RWPE2 (cell line): ENCODE data around the gene MAP4K4.

Source experiments
- ATAC-seq: fragments of 200-7000 bp; cut with Tn5 transposase; 3 replicates; pipeline ENCODE4 v1.9.1; 2021; ENCODE audit warnings: low read depth
- DNase-seq: peaks from one replicate; pipeline ENCODE4 v3.0.0-alpha.2; 2020; ENCODE audit warnings: low spot score
- H3K27ac ChIP-seq: fragments of 450-650 bp; 2 replicates; pipeline ENCODE4 v1.5.1; 2017; ENCODE audit warnings: mild to moderate bottlenecking; ENCODE audit not compliant: poor library complexity, severe bottlenecking
- H3K27me3 ChIP-seq: fragments of 250-450 bp; sonication (Bioruptor Pico); 2 replicates; pipeline ENCODE4 v1.5.1; 2021; ENCODE audit warnings: mild to moderate bottlenecking, moderate library complexity; ENCODE audit not compliant: insufficient read depth, poor library complexity, severe bottlenecking
- H3K36me3 ChIP-seq: fragments of 250-450 bp; sonication (Bioruptor Pico); 2 replicates; pipeline ENCODE4 v1.5.1; 2020; ENCODE audit warnings: low read depth, mild to moderate bottlenecking, moderate library complexity
- H3K4me1 ChIP-seq: fragments of 250-450 bp; sonication (Bioruptor Pico); 2 replicates; pipeline ENCODE4 v1.5.1; 2021; ENCODE audit warnings: mild to moderate bottlenecking, moderate library complexity; ENCODE audit not compliant: insufficient read depth, poor library complexity, severe bottlenecking
- H3K4me3 ChIP-seq: fragments of 250-450 bp; sonication (Bioruptor Pico); 2 replicates; pipeline ENCODE4 v1.5.1; 2021; ENCODE audit warnings: mild to moderate bottlenecking, moderate library complexity; ENCODE audit not compliant: severe bottlenecking
- H3K9me3 ChIP-seq: fragments of 250-450 bp; sonication (Bioruptor Pico); 2 replicates; pipeline ENCODE4 v1.5.1; 2021; ENCODE audit warnings: mild to moderate bottlenecking, moderate library complexity; ENCODE audit not compliant: severe bottlenecking
- TF ChIP-seq, protein P1 (sequence below): fragments of 450-650 bp; IDR thresholded peaks from one replicate; pipeline ENCODE4 v1.5.1; 2017; ENCODE audit warnings: mild to moderate bottlenecking, moderate library complexity; ENCODE audit not compliant: poor library complexity, severe bottlenecking

The MAP4K4 gene

DNA sequence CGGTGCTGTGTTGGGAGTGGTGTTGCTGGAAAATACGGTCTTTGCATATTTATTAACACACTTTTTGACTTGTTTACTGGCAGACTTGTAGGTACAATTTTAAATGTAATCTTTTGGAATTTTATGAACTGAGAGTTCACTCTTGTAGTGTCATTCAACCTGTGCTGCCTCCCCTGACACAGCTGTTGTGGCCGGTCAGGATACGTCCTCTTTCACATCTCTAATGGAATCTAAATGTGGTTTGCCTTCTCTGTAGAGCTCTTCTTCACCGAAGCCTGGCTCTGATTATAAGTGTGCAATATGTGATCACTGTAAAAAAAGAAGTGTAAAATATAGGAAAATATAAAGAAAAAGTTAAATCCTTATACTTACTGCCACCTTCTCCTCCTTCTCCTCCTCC, 94.7 kb downstream of the MAP4K4 start:
- peaks cover 24% of the 10 kb centered on the region for H3K36me3 ChIP-seq
- H3K27me3 ChIP-seq, result no peaks in the 10 kb centered on the region
- H3K9me3 ChIP-seq, result no peaks in the 10 kb centered on the region
- DNase-seq (no peak), ATAC-seq (no peak)
- H3K27ac ChIP-seq, result no peak overlapping the region
- H3K4me1 ChIP-seq, result peaks cover 14% of the 10 kb centered on the region
- no peak overlapping the region for H3K4me3 ChIP-seq
- TF ChIP-seq, protein P1, sequence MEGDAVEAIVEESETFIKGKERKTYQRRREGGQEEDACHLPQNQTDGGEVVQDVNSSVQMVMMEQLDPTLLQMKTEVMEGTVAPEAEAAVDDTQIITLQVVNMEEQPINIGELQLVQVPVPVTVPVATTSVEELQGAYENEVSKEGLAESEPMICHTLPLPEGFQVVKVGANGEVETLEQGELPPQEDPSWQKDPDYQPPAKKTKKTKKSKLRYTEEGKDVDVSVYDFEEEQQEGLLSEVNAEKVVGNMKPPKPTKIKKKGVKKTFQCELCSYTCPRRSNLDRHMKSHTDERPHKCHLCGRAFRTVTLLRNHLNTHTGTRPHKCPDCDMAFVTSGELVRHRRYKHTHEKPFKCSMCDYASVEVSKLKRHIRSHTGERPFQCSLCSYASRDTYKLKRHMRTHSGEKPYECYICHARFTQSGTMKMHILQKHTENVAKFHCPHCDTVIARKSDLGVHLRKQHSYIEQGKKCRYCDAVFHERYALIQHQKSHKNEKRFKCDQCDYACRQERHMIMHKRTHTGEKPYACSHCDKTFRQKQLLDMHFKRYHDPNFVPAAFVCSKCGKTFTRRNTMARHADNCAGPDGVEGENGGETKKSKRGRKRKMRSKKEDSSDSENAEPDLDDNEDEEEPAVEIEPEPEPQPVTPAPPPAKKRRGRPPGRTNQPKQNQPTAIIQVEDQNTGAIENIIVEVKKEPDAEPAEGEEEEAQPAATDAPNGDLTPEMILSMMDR, result no peak

DNA sequence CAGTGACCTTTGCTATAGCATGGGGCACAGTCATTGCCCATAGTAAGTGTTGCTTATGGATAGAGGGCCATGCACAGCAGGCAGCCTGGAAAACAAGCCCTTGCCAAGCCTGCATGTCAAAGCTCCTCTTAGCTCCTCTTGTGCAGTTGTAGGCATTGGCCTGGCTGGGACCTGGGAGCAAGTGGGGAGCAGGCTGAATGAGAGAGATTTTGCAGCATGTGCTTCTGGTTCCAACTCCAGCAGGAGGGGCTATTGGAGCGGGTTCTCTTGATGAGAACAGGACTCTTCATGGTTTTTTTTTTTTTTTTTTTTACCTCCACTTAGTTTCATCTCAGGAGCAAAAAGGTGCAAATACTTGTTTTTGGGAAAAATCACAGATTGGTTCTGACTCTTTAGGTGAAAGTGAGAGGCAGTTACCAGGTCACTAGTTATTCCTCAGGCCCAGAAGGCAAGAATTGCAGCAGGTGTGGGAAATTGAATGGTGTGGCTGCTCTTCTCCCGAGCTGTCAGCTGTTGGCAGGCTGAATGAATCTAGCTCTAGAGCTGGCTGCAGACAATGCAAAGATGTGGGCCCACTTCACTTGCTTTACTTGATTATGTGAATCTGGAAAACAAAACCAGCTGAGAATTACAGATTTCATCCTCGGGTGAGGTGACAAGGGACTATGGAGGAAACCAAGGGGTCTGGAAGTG, 95.9 kb downstream of the MAP4K4 start:
- ATAC-seq, result no peak
- DNase-seq, result no peak

GRCh38 chr2:101794141-101794540, 96.6 kb downstream of the MAP4K4 start:
- Histone ChIP-seq H3K4me1 (peaks cover 14% of the 10 kb centered on the region), H3K27me3 (no peaks in the 10 kb centered on the region), H3K9me3 (no peaks in the 10 kb centered on the region), H3K27ac (no peak overlapping the region), H3K4me3 (no peak overlapping the region), H3K36me3 (peaks cover 28% of the 10 kb centered on the region)
- TF ChIP-seq, protein P1, result no peak
- DNase-seq, result no peak
- no peak for ATAC-seq

More for the DNA sequence above, 95.9 kb downstream of the MAP4K4 start:
- Histone ChIP-seq H3K9me3 (no peaks in the 10 kb centered on the region), H3K4me1 (peaks cover 14% of the 10 kb centered on the region), H3K4me3 (no peak overlapping the region), H3K27ac (no peak overlapping the region), H3K36me3 (peaks cover 24% of the 10 kb centered on the region), H3K27me3 (no peaks in the 10 kb centered on the region)
- TF ChIP-seq, protein P1, result no peak

DNA sequence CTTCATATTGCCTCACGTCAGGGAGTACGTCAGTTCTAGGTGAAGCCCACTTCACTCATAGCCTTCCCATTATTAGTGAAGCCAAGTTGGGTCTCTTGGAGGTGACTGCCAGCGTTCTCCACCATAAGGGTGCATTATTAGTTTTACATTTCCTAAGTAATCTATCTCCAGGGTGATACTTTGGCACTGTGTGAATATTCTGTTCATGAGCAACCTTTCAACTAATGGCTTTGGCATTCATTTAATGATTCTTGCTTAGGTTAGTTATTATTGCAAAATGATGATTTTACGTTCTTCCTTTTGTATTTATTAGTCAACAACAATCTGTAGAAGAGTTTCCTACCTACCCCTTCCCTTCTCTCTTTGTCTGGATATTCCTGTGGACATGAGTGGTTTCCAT, 97.5 kb downstream of the MAP4K4 start:
- DNase-seq (no peak), ATAC-seq (peak; percentile 53; the same call in 2 of the 3 replicates)
- TF ChIP-seq, protein P1, result no peak
- H3K36me3 ChIP-seq, result peaks cover 27% of the 10 kb centered on the region
- peaks cover 14% of the 10 kb centered on the region for H3K4me1 ChIP-seq
- no peaks in the 10 kb centered on the region for H3K27me3 ChIP-seq
- no peak overlapping the region for H3K4me3 ChIP-seq
- no peaks in the 10 kb centered on the region for H3K9me3 ChIP-seq
- no peak overlapping the region for H3K27ac ChIP-seq
